Measurements from ENCODE around the gene PROM1. TPM values are rescaled to one million over a fixed set of nuclear protein-coding genes. Genes with fewer than 3 reads are reported as not detected.

PROM1 gene
- total and polyA plus RNA-seq, 2 of the 8 experiments (the other 6 are each of a cell fraction or from before 2014, with no cell fraction given) = 36.0 to 59.7 TPM

DNA sequence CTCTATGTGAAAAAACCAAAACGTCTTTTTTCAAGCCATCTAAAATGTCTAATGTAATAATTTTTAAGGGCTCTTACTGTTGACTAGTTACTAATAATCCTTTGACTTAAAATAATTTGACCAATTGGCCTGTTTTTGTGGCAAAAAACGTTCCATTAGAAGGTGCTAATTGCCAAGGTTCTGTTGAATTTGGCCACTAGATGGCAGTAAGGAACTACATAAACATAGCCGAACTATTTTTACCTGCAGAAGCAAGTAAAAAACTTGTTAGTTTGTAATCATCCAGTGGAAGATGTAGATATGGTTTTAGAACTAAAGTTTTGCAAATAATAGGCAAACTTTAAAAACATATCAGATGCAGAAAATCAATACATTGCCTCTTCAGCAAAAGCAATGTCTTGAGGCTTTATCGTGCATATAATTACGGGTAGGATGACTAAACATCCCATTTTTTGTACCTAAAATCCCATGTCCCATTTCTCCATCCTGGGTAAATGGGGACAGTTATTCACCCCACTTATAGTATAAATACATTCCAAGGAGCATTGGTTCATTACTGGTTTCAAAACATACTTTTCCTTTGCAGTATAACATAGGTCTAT lies 57.6 kb downstream of the PROM1 start:
- no peaks in the 10 kb centered on the region for H3K79me2 ChIP-seq (ENCODE audit: control insufficient read depth in 1 of 2, insufficient read depth in 2 of 2, low read length in 2 of 2)
- H3K9me3 ChIP-seq (ENCODE audit: insufficient read depth in 2 of 2, low read depth in 1 of 2, low read length in 1 of 2) = no peaks in the 10 kb centered on the region
- FAIRE-seq = peak; percentile 98
- no peak overlapping the region for H4K5ac ChIP-seq (ENCODE audit: insufficient read length, low read depth, low read length)
- H3K4me1 ChIP-seq (replicated peaks in 1 of 4; ENCODE audit: control insufficient read depth in 3 of 4, insufficient read depth in 4 of 4, low read length in 3 of 4) = peaks cover 0 to 5% (median 3%) of the 10 kb centered on the region in 4 experiments; a peak in 4 of 7 replicates
- H2BK20ac ChIP-seq (ENCODE audit: low read length) = no peak overlapping the region
- H3K27ac ChIP-seq (ENCODE audit: low read depth, low read length) = no peak overlapping the region
- no peak overlapping the region for H3K4ac ChIP-seq (replicated peaks; ENCODE audit: insufficient read length, low read depth, low read length)
- no peak overlapping the region for H2BK12ac ChIP-seq (ENCODE audit: low read depth, low read length)
- H2AK5ac ChIP-seq (ENCODE audit: low read depth, low read length) = no peak overlapping the region
- H3K4me3 ChIP-seq (ENCODE audit: extremely low read depth in 1 of 4, insufficient read depth in 2 of 4, low read depth in 3 of 4, low read length in 4 of 4) = no peak overlapping the region
- no peak overlapping the region for H2AFZ ChIP-seq (ENCODE audit: low read length)
- no peak overlapping the region for H2BK5ac ChIP-seq (ENCODE audit: low read depth, low read length)
- TF ChIP-seq BRCA1 (IDR thresholded peaks at IDR 0.05; ENCODE audit: low read depth, low read length) (no peak), RAD21 (IDR thresholded peaks at IDR 0.05 in 1 of 2, conservative IDR thresholded peaks at IDR 0.05 in 1 of 2; ENCODE audit: low read depth in 2 of 2, low read length in 2 of 2) (peak; percentile 88 to 90), TAF7 (optimal IDR thresholded peaks at IDR 0.05; ENCODE audit: borderline replicate concordance, low read depth, low read length) (no peak), CBX8 (IDR thresholded peaks at IDR 0.05; ENCODE audit: borderline replicate concordance, low read depth, low read length) (no peak), RBBP5 (IDR thresholded peaks at IDR 0.05; ENCODE audit: borderline replicate concordance, low read depth, low read length) (no peak), JUND (IDR thresholded peaks at IDR 0.05; ENCODE audit: low read length) (no peak)
- TF ChIP-seq, protein P1, sequence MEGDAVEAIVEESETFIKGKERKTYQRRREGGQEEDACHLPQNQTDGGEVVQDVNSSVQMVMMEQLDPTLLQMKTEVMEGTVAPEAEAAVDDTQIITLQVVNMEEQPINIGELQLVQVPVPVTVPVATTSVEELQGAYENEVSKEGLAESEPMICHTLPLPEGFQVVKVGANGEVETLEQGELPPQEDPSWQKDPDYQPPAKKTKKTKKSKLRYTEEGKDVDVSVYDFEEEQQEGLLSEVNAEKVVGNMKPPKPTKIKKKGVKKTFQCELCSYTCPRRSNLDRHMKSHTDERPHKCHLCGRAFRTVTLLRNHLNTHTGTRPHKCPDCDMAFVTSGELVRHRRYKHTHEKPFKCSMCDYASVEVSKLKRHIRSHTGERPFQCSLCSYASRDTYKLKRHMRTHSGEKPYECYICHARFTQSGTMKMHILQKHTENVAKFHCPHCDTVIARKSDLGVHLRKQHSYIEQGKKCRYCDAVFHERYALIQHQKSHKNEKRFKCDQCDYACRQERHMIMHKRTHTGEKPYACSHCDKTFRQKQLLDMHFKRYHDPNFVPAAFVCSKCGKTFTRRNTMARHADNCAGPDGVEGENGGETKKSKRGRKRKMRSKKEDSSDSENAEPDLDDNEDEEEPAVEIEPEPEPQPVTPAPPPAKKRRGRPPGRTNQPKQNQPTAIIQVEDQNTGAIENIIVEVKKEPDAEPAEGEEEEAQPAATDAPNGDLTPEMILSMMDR (IDR thresholded peaks at IDR 0.05; ENCODE audit: control extremely low read depth in 1 of 3, insufficient read depth in 1 of 3, low read depth in 1 of 3, low read length in 3 of 3) = peak in 2 of 3 experiments; percentile 70 to 71; a peak in 3 of 4 replicates
- H3K23me2 ChIP-seq (ENCODE audit: low read depth, low read length) = 0 out of 2 replicates have a peak, but pooled peaks cover 1% of the 10 kb centered on the region
- no peak overlapping the region for H3K9ac ChIP-seq (replicated peaks in 1 of 4; ENCODE audit: extremely low read depth in 1 of 4, low read depth in 3 of 4, low read length in 3 of 4)
- H3K23ac ChIP-seq (ENCODE audit: insufficient read length) = no peak overlapping the region
- no peak overlapping the region for H4K91ac ChIP-seq (replicated peaks; ENCODE audit: insufficient read length, low read length)
- DNase-seq (ENCODE audit: low read depth in 1 of 2, low spot score in 2 of 2) = no peak
- H3K14ac ChIP-seq (ENCODE audit: insufficient read length) = no peak overlapping the region
- H3K36me3 ChIP-seq (ENCODE audit: control insufficient read depth in 2 of 4, insufficient read depth in 4 of 4, low read length in 3 of 4) = peaks cover 11 to 31% (median 26%) of the 10 kb centered on the region in 4 experiments; a peak in 7 of 8 replicates
- H3K79me1 ChIP-seq (ENCODE audit: low read depth, low read length) = no peaks in the 10 kb centered on the region
- no peak overlapping the region for H4K8ac ChIP-seq (ENCODE audit: extremely low read depth, insufficient read depth, low read length)
- no peak overlapping the region for H3K18ac ChIP-seq (ENCODE audit: extremely low read depth, low read length)
- H4K20me1 ChIP-seq (replicated peaks in 1 of 2; ENCODE audit: control insufficient read depth in 1 of 2, insufficient read depth in 2 of 2, low read length in 2 of 2) = peaks cover 0 to 3% of the 10 kb centered on the region in 2 experiments
- ChIA-PET POLR2A (ENCODE audit: partially characterized antibody) (interaction anchor here (0.9 kb wide), 1 partner anchor 58 kb away, joined by 3 read pairs; the partner anchor contains the start of gene PROM1), CTCF (ENCODE audit: partially characterized antibody) (interaction anchor here (0.9 to 3.5 kb wide), 6 partner anchors 164 to 239 kb away, joined by 3 to 22 read pairs (median 4); no protein-coding TSS in a partner anchor)
- 50% methylated on average over 5 of the region's 5 CpGs; no CpG with 5 or more reads in 1 of the 2 experiments for WGBS, 2 experiments (ENCODE audit: extremely low coverage in 1 of 2, insufficient coverage in 1 of 2, insufficient read length in 1 of 2, insufficient replicate concordance in 2 of 2, low coverage in 1 of 2, low lambda C conversion rate in 2 of 2, missing lambda C conversion rate in 1 of 2)
- H3K56ac ChIP-seq (replicated peaks; ENCODE audit: insufficient read length, low read depth, low read length) = no peak overlapping the region
- no peak overlapping the region for H3K4me2 ChIP-seq (ENCODE audit: insufficient read depth in 1 of 2, low read depth in 2 of 2, low read length in 2 of 2)
- H2BK120ac ChIP-seq (replicated peaks; ENCODE audit: low read depth, low read length) = no peak overlapping the region
- no peak overlapping the region for H2BK15ac ChIP-seq (ENCODE audit: low read length)
- no peaks in the 10 kb centered on the region for H3K27me3 ChIP-seq (replicated peaks in 1 of 4; ENCODE audit: control insufficient read depth in 3 of 4, extremely low read depth in 1 of 4, insufficient read depth in 3 of 4, low read length in 3 of 4)

All from H1 (cell line).